Measurements from ENCODE around the gene ZNF723.
"Not testable (repeated sequence)": the region's sequence is repeated elsewhere in the genome, so short reads cannot be mapped to it uniquely, and the experiment has no call there.

The ZNF723 gene

DNA sequence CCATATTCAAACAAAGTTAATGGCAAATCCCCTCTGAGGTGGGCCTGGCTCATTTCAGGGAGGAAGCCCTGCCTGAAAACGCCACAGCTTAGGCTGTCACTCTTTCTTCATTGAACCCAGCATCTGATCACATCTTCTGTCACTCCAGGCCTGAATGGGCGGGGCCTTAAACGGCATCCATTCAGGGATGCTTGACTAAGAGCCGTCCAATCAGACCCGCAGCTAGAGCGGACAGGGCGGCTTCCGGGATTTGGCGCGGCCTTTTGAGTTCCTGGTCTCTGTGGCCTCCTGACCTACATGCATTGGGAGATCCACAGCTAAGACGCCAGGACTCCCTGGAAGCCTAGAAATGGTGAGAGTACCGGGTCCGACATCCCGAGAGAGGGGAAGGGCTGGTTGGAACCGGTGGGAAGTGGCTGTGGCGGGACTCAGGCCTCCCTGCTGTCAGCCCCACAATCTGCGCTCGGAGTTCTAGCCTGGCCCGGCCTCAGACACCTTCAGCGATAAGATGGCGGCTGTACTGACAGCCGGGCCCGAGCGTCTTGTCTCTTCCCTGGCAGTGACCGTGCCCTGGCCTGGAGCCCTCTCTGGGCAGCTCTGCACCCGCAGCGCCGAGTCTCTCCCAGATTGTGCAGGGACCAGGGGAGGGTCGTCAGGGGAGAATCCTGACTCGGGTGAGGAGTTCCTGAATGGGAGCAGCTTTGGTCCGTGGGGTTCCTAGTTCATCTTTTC, at the start of gene ZNF723:
ZNF723 (plus strand) TSS at position 261 of the 732 bp plus-strand sequence; CDS start at position 350, 89 bp downstream.
- TF ChIP-seq, protein P1, sequence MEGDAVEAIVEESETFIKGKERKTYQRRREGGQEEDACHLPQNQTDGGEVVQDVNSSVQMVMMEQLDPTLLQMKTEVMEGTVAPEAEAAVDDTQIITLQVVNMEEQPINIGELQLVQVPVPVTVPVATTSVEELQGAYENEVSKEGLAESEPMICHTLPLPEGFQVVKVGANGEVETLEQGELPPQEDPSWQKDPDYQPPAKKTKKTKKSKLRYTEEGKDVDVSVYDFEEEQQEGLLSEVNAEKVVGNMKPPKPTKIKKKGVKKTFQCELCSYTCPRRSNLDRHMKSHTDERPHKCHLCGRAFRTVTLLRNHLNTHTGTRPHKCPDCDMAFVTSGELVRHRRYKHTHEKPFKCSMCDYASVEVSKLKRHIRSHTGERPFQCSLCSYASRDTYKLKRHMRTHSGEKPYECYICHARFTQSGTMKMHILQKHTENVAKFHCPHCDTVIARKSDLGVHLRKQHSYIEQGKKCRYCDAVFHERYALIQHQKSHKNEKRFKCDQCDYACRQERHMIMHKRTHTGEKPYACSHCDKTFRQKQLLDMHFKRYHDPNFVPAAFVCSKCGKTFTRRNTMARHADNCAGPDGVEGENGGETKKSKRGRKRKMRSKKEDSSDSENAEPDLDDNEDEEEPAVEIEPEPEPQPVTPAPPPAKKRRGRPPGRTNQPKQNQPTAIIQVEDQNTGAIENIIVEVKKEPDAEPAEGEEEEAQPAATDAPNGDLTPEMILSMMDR (IDR thresholded peaks at IDR 0.05; ENCODE audit: control extremely low read depth, extremely low read depth, low read depth, missing control alignments) = no peak
- POLR2A ChIA-PET = no interaction called here
- CTCF ChIA-PET = no interaction called here
- DNase-seq (ENCODE audit: extremely low spot score) = no peak

DNA sequence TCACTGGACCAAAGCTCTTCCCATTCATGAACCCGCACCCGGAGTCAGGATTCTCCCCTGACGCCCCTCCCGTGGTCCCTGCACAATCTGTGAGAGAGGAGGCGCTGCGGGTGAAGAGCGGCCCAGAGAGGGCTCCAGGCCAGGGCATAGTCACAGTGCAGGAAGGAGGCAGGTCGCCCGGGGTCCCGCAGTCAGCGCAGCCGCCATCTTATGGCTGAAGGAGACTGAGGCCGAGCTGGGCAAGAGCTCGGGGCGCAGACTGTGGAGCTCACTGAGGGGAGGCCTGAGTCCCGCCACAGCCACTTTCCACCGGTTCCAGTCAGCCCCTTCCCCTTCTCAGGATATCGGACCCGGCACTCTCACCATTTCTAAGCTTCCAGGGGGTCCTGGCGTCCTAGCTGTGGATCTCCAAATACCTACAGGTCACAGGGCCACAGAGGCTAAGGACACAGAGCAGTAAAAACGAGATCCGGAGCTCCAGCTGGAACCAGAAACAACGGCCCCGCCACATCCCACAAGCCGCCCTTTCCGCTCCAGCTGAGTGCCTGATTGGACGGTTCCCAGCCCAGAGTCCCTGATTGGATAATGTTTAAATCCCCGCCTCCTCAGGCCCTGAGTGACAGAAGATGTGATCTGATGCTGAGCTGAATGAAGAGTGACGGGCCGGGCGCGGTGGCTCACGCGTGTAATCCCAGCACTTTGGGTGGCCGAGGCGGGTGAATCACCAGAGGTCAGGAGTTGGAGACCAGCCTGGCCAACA, 48.3 kb upstream of the ZNF723 start, which contains the start of gene ZNF99:
ZNF99 (minus strand) TSS at position 501 of the 760 bp plus-strand sequence; CDS start at position 366, 135 bp downstream.
- DNase-seq (ENCODE audit: extremely low spot score) = no peak
- CTCF ChIA-PET = no interaction called here
- POLR2A ChIA-PET = no interaction called here
- TF ChIP-seq, protein P1 (IDR thresholded peaks at IDR 0.05; ENCODE audit: control extremely low read depth, extremely low read depth, low read depth, missing control alignments) = no peak

DNA sequence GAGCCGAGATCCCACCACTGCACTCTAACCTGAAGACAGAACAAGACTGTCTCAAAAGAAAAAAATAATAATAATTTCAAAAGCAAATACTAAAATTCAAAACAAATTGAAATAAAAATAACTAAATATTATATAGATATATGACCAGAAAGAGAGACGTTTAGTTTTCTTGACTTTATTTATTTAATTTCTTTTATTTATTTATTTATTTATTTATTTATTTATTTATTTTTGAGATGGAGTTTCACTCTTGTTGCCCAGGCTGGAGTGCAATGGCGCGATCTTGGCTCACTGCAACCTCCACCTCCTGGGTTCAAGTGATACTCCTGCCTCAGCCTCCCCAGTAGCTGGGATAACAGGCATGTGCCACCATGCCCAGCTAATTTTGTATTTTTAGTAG, 39.2 kb upstream of the ZNF723 start:
- DNase-seq (ENCODE audit: extremely low spot score); CTCF ChIA-PET; POLR2A ChIA-PET: not testable (repeated sequence)

DNA sequence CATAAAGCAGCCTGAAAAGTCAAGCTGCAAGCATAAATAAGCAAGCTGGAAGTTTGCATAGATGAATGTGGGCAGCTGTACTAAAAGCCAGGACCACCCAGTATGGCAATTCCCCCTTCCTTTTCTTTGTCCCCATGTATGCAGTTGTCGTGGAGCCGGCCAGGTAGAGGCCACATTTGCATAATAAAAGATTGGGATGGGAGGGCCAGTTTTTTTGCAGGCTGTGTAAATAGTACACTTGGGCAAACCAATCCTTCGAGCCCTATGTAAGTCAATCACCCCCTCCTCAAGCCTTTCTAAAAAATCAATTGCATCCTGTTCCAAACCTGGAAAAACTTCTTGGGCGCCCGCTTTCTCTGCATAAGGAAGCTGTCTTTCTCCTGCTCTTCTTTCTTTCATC, 35.1 kb upstream of the ZNF723 start:
- CTCF ChIA-PET = no interaction called here
- TF ChIP-seq, protein P1 (IDR thresholded peaks at IDR 0.05; ENCODE audit: control extremely low read depth, extremely low read depth, low read depth, missing control alignments) = no peak
- DNase-seq (ENCODE audit: extremely low spot score) = no peak
- POLR2A ChIA-PET = no interaction called here

DNA sequence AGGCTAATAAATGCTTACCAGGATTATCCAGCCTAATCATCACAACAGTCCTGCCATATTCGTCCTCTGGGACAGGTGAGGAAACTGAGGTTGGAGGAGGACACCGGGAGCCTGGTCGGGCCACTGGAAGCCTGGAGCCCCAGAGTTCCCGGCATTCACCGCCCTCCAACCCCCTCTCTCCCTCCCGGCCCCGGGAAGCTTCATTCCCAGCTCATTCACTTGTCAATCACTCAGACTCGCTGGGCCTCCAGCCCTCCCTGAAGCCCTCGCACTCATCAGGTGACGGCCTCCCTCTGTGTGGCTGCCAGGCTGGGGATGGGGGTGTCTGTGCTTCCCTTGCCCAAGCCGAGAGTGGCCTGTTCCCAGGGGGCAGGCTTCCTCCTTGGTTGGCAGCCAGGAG, 25.7 kb upstream of the ZNF723 start:
- no peak for DNase-seq (ENCODE audit: extremely low spot score)
- TF ChIP-seq, protein P1 (IDR thresholded peaks at IDR 0.05; ENCODE audit: control extremely low read depth, extremely low read depth, low read depth, missing control alignments) = no peak
- POLR2A ChIA-PET = no interaction called here
- CTCF ChIA-PET = no interaction called here

DNA sequence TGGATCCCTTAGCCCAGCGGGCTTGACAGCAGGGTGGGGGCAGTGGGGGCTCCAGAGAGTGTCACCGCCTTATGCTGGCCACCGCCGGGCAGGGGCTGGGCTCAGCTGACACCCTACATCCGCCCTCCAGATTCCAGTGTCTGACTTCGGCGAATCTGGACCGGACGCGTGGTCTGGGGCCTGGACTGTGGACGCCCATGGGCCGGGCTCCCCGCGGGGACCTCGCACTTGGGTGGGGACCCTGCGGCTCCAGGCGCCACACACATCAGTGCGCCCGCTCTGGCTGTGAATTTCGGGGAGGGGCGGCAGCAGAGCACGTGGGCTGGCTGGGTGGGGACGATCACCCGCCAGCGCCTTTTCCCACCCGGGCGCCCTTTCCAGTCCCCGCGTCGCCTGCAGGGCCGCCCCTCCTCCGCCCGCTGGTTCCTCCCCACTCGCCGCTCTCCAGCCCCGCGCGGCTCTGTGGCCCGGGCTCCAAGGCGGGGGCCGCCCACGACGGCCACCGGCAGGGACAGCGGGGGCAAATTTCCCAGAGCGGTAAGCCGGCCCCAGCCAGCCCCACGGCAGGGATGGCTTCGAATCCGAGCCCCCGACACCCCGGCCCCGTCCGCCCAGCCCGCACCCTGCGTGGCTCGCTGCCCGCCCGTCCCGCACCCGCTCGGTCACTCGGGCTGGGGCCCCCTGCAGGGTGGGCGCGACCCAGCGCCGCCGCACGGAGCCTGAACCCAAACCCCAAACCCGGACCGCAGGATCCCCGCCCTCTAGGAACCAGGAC, 24.8 kb upstream of the ZNF723 start:
- TF ChIP-seq, protein P1 (IDR thresholded peaks at IDR 0.05; ENCODE audit: control extremely low read depth, extremely low read depth, low read depth, missing control alignments) = no peak
- no peak for DNase-seq (ENCODE audit: extremely low spot score)
- POLR2A ChIA-PET = no interaction called here
- CTCF ChIA-PET = no interaction called here

Measured in GM10248 (cell line).